Stimulated activated CD4-positive, alpha-beta T cell treated with anti-CD3 and anti-CD28 coated beads, Interleukin-1b, Interleukin-23, amount 100 ng/mL, for 48 hours (primary cell): Measurements from ENCODE around the gene CDH6.

Source experiments
- DNase-seq: peaks from one replicate; pipeline ENCODE4 v3.0.0-alpha.2; 2020

The CDH6 gene

DNA sequence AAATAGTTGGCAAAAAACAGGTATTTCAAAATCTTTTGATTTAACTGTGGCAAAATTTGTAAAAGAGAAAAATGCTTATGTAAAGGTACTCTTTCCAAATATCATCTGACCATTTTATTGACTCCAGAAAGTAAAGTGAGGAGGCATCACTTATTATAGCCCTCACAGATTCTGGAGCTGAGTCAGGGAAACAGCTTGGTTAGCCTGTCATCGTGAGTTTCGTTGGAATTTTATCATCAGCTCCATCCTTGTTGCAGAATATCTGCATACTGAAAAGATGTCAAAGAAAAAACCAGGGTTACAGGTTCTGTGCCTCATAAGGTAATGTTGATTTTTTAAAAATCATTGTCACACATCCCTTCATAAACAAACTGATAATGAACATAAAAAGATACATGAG lies 74.8 kb downstream of the CDH6 start:
- DNase-seq: no peak

DNA sequence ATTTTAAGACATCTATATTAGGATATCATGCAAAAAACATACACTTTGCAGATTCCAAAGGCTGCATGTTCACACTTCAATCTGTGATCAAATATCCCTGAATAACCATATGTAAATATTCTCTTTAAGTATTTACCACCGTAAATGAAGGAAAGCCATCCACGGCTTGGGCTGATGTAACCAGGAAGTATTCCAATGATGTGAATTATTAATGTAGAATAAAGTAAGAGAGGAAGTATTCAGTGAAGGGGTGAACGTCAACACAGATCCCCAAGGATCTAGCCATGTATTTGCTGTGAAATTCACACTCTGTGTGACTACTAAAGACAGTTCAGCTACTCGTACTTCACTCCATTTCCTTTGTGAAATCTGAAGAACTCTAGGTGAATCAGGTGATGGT lies 75.2 kb downstream of the CDH6 start:
- no peak for DNase-seq

DNA sequence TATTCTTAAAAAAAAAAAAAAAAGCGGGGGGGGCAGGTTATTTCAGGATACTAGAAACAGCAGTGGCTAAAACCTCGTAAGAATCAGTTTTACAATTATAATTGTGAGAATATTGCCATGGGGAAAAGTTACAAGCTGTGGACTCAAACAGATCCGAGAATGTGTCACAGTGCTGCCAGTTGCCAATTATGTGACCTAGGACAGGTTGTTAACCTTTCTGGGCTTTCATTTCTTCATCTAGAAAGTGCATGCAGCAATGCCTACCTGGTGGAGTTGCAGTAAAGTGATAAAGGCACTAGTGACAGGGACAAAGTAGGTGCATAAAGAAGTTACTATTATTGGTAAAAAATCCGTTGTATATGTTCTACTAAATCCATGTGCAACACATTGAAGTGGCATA lies 75.8 kb downstream of the CDH6 start:
- DNase-seq: no peak

DNA sequence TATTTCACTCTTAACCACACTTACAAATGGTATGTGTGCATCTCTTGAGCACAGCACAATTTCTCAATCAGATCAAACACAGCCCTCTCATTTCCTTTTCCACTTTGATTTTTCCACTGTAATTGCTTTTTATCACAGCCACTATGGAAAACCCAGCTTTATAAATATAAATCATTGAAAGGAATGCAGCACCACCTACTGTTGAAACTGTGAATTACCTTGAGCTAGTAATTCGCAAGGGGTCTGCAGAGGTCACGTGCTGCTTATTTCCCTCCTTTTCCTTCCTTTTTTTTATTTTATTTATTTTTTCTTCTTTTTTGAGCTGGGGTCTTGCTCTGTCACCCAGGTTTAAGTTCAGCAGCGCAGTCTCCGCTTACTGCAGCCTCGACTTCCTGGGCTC lies 76.9 kb downstream of the CDH6 start:
- DNase-seq: no peak

DNA sequence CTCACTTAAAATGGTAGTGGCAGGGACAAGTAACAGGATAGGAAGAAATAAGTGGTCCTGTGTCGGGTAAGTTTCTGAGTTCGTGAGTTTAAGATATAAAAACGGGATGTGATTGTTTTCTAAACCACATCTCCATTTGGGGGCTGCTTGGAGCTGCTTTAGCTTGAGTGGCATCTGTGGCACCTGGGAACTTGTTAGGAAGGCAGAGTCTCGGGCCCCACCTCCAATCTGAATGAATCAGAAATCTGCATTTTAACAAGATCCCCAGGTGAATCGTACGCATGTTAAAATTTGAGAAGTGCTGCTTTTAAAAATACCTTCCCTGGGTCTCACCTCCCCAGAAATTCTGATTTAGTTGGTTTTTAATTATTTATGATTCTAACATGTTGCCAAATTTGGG lies 78.1 kb downstream of the CDH6 start:
- no peak for DNase-seq

DNA sequence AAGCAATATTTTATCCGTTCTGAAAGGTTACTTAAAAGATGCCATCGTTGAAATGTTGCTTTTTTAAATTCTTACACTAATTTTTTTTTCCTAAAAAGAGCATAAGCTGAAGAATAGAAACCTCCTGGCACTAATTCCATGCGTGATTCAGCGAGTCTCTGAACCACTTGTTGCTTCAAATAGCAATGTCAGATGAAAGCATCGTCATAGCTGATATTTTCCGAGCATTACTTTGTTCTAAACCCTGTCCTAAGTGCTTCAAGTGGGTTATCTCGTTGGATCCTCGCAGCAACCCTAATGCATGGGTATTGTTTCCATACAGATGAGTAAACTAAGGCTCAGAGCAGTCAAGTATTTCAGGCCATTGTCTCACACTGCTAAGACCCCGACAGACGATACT lies 79.7 kb downstream of the CDH6 start:
- no peak for DNase-seq

DNA sequence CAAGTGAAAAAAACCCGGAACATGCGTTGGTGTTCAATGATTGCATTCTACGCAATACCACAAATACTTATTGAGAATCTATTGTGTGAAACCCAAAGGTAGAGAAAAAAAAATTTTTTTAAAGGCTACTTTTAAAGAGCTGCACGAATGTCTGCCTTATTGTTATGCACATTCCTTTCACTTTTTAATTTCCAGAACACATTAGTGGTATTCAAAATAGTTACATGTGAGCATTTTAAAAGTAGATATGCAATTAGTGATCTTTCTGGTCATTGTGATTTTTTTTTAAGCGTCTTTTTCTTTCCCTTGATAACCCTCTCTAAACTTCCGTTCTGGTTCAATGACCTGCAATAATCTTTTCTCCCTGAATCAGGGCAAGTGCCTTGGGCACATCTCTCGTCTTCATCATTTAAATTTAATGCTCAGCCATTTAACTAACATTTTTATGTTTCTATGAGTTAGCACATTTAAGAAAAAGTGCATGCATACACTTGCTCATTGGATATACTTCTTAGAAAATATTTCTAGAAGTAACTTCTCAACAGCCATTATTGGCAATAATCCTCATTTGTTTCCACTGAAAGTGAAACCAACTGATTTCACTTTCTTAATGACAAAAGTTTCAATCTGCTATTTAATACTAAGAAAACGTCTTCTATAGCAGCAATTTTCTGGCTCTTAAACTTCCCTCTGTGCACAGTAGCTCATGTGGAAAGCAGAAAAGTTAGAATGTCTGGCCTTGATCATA lies 80.3 kb downstream of the CDH6 start:
- DNase-seq: no peak

DNA sequence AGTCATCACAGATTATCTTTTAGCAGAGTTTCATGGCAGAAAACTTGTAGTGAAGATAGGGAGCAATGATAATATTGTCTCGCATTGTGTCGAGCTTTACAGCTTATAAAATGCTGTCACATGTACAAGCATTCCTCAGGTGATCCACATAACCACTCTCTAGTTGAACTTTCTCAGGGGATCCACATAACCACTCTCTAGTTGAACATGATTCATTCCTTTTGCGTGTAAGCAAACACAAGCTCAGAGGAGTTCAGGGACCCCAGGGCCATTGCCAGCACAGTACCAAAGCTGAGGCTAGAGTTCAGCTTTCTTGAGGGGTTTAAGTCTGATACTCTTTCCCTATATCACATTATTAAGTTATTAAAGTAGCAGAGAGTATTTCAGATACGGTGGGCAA lies 86.7 kb downstream of the CDH6 start:
- no peak for DNase-seq

DNA sequence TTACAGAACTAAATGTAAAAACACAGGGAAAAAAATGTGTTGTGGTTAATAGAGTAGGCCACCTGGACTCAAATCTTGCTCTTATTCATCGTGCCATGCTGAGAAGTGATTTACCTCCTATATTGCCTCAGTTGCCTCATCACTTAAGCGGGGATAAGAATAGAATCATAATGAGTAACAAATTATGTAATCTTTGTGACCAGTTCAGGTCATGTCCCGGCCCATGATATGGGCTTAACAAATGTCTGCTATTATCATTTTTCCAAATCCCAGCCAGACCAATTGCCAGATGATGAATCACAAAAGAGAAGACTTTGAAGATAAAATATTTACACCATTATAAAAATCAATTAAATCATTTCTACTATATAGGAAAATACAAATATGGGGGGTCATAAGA lies 89.8 kb downstream of the CDH6 start:
- DNase-seq: no peak

DNA sequence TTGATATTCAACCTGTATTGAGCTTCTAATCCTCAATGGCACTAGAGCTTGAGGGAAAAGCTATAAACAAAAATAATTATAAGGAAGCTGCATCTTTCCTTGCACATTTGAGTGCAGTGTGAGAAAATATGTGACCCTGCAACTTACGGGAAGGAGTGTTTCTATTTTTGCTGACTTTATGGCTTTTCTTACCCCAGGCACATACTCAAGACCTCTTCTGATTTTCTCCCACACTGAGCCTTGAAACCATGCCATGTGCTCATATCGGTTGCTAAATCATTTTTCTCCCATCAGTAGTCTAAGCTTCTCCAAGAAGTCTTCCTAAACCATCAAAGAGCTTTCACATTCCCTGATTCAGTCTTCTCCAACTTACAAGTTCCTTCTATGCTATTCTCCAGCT lies 91.5 kb downstream of the CDH6 start:
- no peak for DNase-seq

DNA sequence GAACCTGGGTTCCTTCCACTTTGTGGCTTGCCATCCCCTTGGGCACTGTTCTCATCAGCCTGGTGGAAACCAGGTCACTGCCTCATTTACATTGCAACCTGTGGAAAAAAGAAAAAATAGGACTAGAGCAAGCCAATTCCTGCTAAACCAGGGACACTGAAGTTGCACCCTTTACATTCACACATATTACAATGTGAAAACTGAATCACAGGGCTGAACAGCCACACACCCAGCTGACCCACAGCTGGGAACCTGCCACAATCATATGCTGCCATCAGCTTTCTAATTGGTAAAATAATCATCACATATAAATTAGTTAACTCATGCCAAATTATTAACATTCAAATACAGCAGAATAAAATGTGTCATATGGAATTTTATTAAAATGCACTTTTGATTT lies 94.5 kb downstream of the CDH6 start:
- no peak for DNase-seq

DNA sequence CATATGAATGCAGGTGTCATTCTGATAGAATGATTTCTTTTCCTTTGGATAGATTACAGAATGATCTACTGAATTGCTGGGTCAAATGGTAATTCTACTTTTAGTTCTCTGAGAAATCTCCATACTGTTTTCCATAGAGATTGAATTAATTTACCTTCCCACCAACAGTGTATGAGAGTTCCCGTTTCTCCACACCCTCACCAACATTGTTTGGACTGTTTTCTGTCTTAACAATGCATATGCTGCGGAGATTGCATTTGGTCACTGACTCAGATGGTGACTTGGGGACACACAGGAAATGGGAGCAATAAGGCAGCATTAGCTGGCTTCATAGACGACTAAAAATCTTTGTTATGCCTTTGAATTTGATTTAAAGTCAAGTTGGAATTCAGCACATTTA lies 95.9 kb downstream of the CDH6 start:
- DNase-seq: no peak

DNA sequence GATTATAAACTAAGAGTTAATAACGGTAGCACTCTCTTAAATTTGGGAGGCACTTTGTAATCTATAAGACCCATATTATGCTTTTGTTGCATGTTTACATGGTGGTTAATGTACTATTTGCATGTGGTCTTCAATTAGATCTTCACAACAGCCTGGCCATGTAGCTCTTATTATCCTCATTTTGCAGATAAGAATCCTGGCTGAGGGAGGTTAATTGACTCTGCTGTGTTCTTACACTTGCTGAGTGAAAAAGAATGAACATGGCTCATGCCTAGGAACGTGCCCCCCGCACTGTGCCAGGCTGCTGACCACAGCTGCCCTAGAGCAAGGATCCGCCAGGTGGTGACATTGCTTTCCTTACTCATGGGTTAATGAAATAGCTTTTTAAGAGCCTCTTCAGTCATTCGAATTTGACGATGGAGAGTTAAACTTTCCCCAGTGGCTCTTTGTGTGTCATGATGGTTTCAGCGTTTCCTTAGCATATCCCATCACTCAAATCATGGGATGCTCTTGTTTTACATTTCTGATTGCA lies 97.9 kb downstream of the CDH6 start:
- no peak for DNase-seq

DNA sequence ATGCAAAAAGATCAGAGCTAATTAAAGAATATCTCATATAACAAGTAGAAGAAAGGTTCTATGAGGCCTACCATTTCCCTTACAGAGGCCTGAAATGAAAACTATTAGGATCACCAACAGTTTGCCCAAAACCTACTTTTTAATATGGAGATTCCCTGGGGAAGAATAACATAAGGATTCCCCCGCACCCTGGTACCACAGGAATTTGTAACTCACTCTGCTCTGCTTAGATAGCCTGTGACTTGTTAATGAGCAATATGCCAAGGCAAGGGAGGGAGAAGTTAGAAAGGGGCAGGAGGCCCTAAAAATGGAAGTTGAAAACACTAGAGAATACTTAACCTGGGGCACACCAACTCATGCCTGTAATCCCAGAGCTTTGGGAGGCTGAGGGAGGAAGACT lies 107.0 kb downstream of the CDH6 start:
- no peak for DNase-seq

DNA sequence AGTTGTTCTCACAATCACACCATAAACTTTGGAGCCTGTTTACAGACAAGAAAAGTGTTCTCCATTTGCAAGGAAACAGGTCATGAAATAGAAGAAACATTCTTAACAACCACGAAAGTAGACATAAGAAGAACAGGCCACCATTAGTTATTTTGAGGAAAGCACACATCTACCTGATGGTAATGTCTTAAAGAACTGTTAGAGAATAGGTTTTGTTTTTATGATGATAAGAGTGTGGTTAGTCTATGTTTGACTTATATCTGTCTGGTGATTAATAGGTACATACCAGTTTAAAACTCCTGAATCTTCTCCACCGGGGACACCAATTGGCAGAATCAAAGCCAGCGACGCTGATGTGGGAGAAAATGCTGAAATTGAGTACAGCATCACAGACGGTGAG lies 108.3 kb downstream of the CDH6 start:
- DNase-seq: no peak

DNA sequence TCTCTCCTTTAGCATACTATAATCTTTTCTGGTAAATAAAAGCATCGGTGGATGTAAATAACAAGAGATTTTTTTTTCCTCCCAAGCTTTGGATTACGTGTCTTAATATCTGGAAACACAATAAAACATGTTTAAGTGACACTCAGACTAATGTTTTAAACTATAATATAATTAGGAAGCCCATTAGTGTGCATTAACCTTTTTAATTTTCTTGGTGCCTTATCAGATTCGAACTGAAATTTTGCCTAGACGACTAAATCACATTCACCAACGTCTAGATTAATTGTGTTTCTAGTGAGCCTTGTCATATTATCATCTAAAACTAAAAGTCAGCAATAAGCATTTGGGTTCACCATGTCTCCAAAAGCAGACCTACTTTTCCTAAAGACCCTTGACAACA lies 110.2 kb downstream of the CDH6 start:
- DNase-seq: no peak

DNA sequence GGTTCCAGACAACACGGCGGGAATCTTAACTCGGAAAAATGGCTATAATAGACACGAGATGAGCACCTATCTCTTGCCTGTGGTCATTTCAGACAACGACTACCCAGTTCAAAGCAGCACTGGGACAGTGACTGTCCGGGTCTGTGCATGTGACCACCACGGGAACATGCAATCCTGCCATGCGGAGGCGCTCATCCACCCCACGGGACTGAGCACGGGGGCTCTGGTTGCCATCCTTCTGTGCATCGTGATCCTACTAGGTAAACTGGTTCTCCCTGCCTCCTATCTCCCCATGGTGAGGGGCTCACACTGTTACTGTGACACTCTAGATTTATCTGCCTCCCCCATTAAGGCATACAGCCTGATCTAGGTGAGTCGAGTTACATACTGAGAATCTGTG lies 124.2 kb downstream of the CDH6 start:
- no peak for DNase-seq

DNA sequence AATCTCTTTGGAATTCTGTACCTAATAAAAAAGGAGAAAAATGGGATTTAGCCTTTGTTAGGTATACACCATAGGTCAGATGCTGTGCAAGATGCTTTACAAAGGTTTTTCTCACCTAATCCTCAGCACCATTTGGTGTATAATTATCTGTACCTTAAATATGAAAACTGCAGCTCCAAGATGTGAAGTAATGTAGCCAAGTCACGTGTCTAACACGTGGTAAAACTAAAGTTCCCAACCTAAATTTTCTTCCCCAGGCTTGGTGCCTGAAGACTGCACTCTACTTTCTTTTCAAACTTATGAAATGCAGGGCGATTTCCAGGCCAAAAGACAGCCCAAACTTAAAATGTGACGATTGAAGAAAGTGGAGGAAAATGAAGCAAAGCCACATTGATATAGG lies 125.8 kb downstream of the CDH6 start:
- DNase-seq: no peak

DNA sequence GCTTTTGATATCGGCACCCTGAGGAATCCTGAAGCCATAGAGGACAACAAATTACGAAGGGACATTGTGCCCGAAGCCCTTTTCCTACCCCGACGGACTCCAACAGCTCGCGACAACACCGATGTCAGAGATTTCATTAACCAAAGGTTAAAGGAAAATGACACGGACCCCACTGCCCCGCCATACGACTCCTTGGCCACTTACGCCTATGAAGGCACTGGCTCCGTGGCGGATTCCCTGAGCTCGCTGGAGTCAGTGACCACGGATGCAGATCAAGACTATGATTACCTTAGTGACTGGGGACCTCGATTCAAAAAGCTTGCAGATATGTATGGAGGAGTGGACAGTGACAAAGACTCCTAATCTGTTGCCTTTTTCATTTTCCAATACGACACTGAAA lies 129.5 kb downstream of the CDH6 start:
- DNase-seq: no peak

DNA sequence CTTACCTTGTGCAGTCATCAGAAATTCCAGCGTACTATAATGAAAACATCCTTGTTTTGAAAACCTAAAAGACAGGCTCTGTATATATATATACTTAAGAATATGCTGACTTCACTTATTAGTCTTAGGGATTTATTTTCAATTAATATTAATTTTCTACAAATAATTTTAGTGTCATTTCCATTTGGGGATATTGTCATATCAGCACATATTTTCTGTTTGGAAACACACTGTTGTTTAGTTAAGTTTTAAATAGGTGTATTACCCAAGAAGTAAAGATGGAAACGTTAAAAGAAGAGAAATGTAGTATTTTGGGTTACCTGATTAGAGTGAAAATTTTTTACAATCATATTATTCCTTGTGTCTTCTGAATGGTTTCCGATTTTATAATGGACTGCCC lies 131.4 kb downstream of the CDH6 start:
- DNase-seq: no peak

DNA sequence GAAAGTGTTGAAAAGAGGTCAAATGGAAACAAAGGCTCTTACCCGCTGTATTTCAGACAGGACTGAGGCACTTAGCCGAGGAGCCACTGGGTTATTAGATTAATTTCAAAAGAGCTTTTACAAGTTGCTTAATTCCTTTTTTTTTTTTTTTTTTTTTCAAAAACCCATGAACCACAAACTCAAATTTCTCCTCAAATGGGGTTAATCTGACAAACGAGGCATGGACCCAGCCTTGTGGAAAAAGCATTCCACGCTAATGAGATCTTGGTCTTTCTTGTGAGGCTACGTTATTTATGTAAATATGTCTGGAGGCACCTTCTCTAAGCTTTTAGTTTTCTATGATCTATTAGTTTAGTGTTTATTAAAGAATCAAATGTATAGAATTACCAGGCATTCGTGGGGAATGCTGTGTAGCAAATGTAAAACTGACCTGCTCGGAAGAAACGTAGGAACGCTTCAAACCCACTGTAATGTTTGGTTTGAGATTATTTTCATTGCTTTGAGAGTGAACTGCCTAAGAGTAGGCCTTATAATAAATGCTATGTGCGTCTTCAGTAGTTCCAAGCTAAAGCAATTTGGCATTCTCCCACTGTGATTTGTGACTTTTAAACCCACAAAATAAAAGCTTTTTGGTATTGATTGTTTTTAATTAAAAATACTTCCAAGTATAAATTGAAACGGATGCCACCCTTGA lies 134.7 kb downstream of the CDH6 start:
- no peak for DNase-seq

DNA sequence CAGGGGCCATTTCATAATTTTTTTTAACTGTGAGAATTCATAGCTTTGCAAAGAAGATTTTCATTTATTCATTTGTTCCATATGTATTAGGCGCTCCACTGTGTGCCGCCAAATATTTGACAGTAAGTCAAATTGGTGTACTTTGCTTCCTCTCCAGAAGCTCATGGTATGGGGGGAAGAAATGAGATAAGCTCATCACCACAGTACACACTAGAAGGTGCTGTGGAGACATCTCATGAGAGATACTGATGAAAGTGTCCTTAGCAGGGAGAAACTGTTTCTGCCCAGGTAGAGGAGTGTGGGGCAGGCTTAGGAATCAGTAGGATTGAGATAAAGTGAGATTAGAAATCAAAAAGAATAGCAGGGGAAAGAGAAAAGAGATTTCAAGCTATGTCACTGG lies 136.2 kb downstream of the CDH6 start:
- no peak for DNase-seq

DNA sequence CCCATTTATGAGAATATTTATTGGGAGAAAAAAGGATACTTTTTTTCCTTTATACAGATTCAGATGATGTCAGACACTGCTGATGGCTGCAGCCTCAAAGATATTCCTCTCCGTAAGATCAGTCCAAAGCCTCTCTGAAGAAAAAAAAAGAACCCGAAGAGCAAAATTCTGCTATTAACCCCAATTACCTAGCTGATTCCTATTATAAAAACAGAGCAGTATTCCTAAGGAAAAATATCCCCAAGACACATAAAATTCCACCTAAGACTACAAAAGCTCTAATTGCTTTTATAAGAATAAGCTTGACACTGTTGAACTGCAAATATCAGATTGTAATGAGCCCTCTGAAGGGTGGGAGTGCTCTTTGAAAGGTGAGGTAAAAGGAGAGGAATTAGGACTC lies 138.7 kb downstream of the CDH6 start:
- no peak for DNase-seq

DNA sequence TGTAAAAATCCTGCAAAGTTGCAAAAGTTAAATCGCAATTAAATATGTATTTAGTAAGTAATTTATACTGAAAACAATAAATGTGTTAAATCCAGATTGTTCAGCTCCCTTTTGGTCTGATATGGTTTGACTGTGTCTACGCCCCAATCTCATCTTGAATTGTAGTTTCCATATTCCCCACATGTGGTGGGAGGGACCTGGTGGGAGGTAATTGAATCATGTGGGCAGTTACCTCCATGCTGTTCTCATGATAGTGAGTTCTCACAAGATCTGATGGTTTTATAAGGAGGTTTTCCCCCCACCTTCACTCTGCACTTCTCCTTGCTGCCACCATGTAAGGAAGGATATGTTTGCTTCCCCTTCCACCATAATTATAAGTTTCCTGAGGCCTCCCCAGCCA lies 140.0 kb downstream of the CDH6 start:
- DNase-seq: no peak
